Astrocyte of the hippocampus (primary cell): ENCODE results near the gene AARS2.
"Not testable (repeated sequence)": the region's sequence is repeated elsewhere in the genome, so short reads cannot be mapped to it uniquely, and the experiment has no call there.

Experiments
- DNase-seq: peaks from one replicate; pipeline ENCODE4 v3.0.0; 2011; ENCODE audit warnings: low read depth, low spot score

AARS2 gene

GRCh38 chr6:44332585-44332984 lies 19.4 kb upstream of the AARS2 start:
- DNase-seq = peak; percentile 50

- no peak for DNase-seq
These were observed 16.7 kb upstream of the AARS2 start for GRCh38 chr6:44329858-44330257.

- not testable (repeated sequence) for DNase-seq
These were observed 15.1 kb upstream of the AARS2 start for GRCh38 chr6:44328203-44328602.

GRCh38 chr6:44327760-44328159 lies 14.6 kb upstream of the AARS2 start:
- DNase-seq = no peak

- DNase-seq = no peak
These were observed 13.9 kb upstream of the AARS2 start for GRCh38 chr6:44327096-44327495.

- DNase-seq = no peak
These were observed 8.1 kb upstream of the AARS2 start for GRCh38 chr6:44321210-44321609.

GRCh38 chr6:44317136-44317631 lies 4.0 kb upstream of the AARS2 start:
- not testable (repeated sequence) for DNase-seq

- no peak for DNase-seq
These were observed 3.3 kb upstream of the AARS2 start for GRCh38 chr6:44316481-44316880.

- DNase-seq = no peak
These were observed 2.8 kb upstream of the AARS2 start for GRCh38 chr6:44315951-44316350.

- DNase-seq = no peak
These were observed 2.4 kb upstream of the AARS2 start for GRCh38 chr6:44315516-44315915.

GRCh38 chr6:44314657-44315056 lies 1.5 kb upstream of the AARS2 start:
- not testable (repeated sequence) for DNase-seq

GRCh38 chr6:44311767-44312166 lies 1.4 kb downstream of the AARS2 start:
- no peak for DNase-seq

- no peak for DNase-seq
These were observed 1.8 kb downstream of the AARS2 start for GRCh38 chr6:44311304-44311703.

- DNase-seq = no peak
These were observed 2.9 kb downstream of the AARS2 start for GRCh38 chr6:44310241-44310640.

GRCh38 chr6:44309631-44310030 lies 3.5 kb downstream of the AARS2 start:
- DNase-seq = no peak

- DNase-seq = peak; percentile 83
These were observed 4.1 kb downstream of the AARS2 start for GRCh38 chr6:44309092-44309491.

- no peak for DNase-seq
These were observed 5.9 kb downstream of the AARS2 start for GRCh38 chr6:44307217-44307616.

- DNase-seq = no peak
These were observed 6.4 kb downstream of the AARS2 start for GRCh38 chr6:44306710-44307109.

GRCh38 chr6:44305200-44305725 lies 7.9 kb downstream of the AARS2 start:
- no peak for DNase-seq

GRCh38 chr6:44304282-44305199 lies 8.6 kb downstream of the AARS2 start:
- peak; percentile 59 for DNase-seq

GRCh38 chr6:44303842-44304241 lies 9.3 kb downstream of the AARS2 start:
- DNase-seq = no peak

- no peak for DNase-seq
These were observed 10.3 kb downstream of the AARS2 start for GRCh38 chr6:44302856-44303255.
